HG03565 (cell line): ENCODE data around the gene SLC40A1.

Experiments
- ATAC-seq: cut with Tn5 transposase; IDR thresholded peaks from one replicate; pipeline ENCODE4 v1.9.1; 2021; ENCODE audit warnings: mild to moderate bottlenecking, moderate library complexity; ENCODE audit not compliant: unreplicated experiment

Gene SLC40A1

GRCh38 chr2:189542145-189542882 is 38.3 kb downstream of the SLC40A1 start:
- ATAC-seq, result no peak

- ATAC-seq, result no peak
Observed at GRCh38 chr2:189541591-189541990, 39.0 kb downstream of the SLC40A1 start.

GRCh38 chr2:189540551-189540950 is 40.0 kb downstream of the SLC40A1 start:
- no peak for ATAC-seq

- no peak for ATAC-seq
Observed at GRCh38 chr2:189538402-189538801, 42.2 kb downstream of the SLC40A1 start.

- ATAC-seq, result no peak
Observed at GRCh38 chr2:189536830-189537229, 43.8 kb downstream of the SLC40A1 start.

- ATAC-seq, result no peak
Observed at GRCh38 chr2:189534854-189535832, 45.4 kb downstream of the SLC40A1 start.

GRCh38 chr2:189533288-189534035 is 47.1 kb downstream of the SLC40A1 start:
- ATAC-seq, result no peak

- ATAC-seq, result no peak
Observed at GRCh38 chr2:189530965-189531637, 49.5 kb downstream of the SLC40A1 start.

GRCh38 chr2:189528617-189529016 is 52.0 kb downstream of the SLC40A1 start:
- ATAC-seq, result no peak

- ATAC-seq, result no peak
Observed at GRCh38 chr2:189527812-189528592, 52.6 kb downstream of the SLC40A1 start.

- ATAC-seq, result no peak
Observed at GRCh38 chr2:189527041-189527750, 53.4 kb downstream of the SLC40A1 start.

GRCh38 chr2:189526241-189526640 is 54.3 kb downstream of the SLC40A1 start:
- no peak for ATAC-seq

- ATAC-seq, result no peak
Observed at GRCh38 chr2:189524746-189525145, 55.8 kb downstream of the SLC40A1 start.

- ATAC-seq, result no peak
Observed at GRCh38 chr2:189522435-189523151, 58.0 kb downstream of the SLC40A1 start.

GRCh38 chr2:189521699-189522434 is 58.7 kb downstream of the SLC40A1 start:
- ATAC-seq, result peak; percentile 74

- ATAC-seq, result no peak
Observed at GRCh38 chr2:189519631-189520387, 60.8 kb downstream of the SLC40A1 start.
